K562 (cell line): ENCODE results near the gene SLC35A2. TPM values are rescaled to one million over a fixed set of nuclear protein-coding genes. Genes with fewer than 3 reads are reported as not detected.

Experiments
- CTBP1 ChIP-seq: fragments of 450-650 bp; IDR thresholded peaks from 2 replicates; pipeline ENCODE4 v1.6.1; 2016; ENCODE audit warnings: borderline replicate concordance
- E2F5 ChIP-seq: sonication (generic); formaldehyde crosslinking; IDR thresholded peaks from 2 replicates; pipeline ENCODE4 v1.8.0; 2022; ENCODE audit warnings: mild to moderate bottlenecking, missing genetic modification reagents
- XRCC3 ChIP-seq: fragments of 450-650 bp; IDR thresholded peaks from 2 replicates; pipeline ENCODE4 v1.6.1; 2017; ENCODE audit warnings: mild to moderate bottlenecking, moderate library complexity
- ZNF174 ChIP-seq: fragments of 250-450 bp; sonication (Bioruptor Pico); IDR thresholded peaks from 2 replicates; pipeline ENCODE4 v1.4.0; 2020; ENCODE audit warnings: mild to moderate bottlenecking
- polyA plus RNA-seq, 8 experiments: library from polyadenylated mRNA; depleted of rRNA in 4 of 8; stranded (reverse) in 5 of 8; unstranded in 3 of 8; fragments of >200 nt; fragmentation: Nextera tagmentation in 2 of 8; fragmentation: Illumina TruSeq in 1 of 8; extraction: Ambion mirVana in 2 of 8; extraction: Trizol in 1 of 8; gene quantifications; 2 replicates each; pipeline versions ENCODE4 v1.2.1 to v1.2.3, GENCODE V29; 2011 to 2014; ENCODE audit warnings: inconsistent platforms in 1 of 8, missing spikeins in 1 of 8
- total RNA-seq, 7 experiments: library from RNA; depleted of rRNA in 6 of 7; stranded (reverse); fragments of >200 nt in 6 of 7; fragmentation: Illumina TruSeq in 2 of 7; extraction: Trizol in 2 of 7; gene quantifications; 2 replicates each; pipeline versions ENCODE4 v1.2.1 to v1.2.3, GENCODE V29; 2011 to 2021; ENCODE audit warnings: low replicate concordance in 1 of 7
- TF ChIP-seq, protein P1 (sequence below): conservative IDR thresholded peaks from 2 replicates; pipeline ENCODE4 v1.6.1; 2011; ENCODE audit warnings: low read depth, mild to moderate bottlenecking, low read length; ENCODE audit not compliant: control insufficient read depth
- TF ChIP-seq, protein P2 (sequence below): fragments of 250-450 bp; sonication (Bioruptor Pico); IDR thresholded peaks from 2 replicates; pipeline ENCODE4 v1.9.0; 2021; ENCODE audit warnings: mild to moderate bottlenecking, inconsistent platforms
- TF ChIP-seq, protein P3 (sequence below): fragments of 450-650 bp; formaldehyde crosslinking; IDR thresholded peaks from 2 replicates; pipeline ENCODE4 v1.4.0; 2022; ENCODE audit warnings: mild to moderate bottlenecking, moderate library complexity

SLC35A2 gene
- total and polyA plus RNA-seq, 9 of the 15 experiments (the other 6 are each of a cell fraction or from before 2014, with no cell fraction given), result 3.3 to 38.9 (median 20.0) TPM

GRCh38 chrX:48899078-48899410 lies 12.4 kb downstream of the SLC35A2 start (continued):
- no peak for TF ChIP-seq E2F5
- TF ChIP-seq, protein P1, sequence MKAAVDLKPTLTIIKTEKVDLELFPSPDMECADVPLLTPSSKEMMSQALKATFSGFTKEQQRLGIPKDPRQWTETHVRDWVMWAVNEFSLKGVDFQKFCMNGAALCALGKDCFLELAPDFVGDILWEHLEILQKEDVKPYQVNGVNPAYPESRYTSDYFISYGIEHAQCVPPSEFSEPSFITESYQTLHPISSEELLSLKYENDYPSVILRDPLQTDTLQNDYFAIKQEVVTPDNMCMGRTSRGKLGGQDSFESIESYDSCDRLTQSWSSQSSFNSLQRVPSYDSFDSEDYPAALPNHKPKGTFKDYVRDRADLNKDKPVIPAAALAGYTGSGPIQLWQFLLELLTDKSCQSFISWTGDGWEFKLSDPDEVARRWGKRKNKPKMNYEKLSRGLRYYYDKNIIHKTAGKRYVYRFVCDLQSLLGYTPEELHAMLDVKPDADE, result no peak
- TF ChIP-seq XRCC3, result no peak
- no peak for TF ChIP-seq ZNF174 (CRISPR knock-in tag)
- TF ChIP-seq, protein P2, sequence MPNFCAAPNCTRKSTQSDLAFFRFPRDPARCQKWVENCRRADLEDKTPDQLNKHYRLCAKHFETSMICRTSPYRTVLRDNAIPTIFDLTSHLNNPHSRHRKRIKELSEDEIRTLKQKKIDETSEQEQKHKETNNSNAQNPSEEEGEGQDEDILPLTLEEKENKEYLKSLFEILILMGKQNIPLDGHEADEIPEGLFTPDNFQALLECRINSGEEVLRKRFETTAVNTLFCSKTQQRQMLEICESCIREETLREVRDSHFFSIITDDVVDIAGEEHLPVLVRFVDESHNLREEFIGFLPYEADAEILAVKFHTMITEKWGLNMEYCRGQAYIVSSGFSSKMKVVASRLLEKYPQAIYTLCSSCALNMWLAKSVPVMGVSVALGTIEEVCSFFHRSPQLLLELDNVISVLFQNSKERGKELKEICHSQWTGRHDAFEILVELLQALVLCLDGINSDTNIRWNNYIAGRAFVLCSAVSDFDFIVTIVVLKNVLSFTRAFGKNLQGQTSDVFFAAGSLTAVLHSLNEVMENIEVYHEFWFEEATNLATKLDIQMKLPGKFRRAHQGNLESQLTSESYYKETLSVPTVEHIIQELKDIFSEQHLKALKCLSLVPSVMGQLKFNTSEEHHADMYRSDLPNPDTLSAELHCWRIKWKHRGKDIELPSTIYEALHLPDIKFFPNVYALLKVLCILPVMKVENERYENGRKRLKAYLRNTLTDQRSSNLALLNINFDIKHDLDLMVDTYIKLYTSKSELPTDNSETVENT (CRISPR knock-in tag), result no peak
- no peak for TF ChIP-seq CTBP1
- TF ChIP-seq, protein P3, sequence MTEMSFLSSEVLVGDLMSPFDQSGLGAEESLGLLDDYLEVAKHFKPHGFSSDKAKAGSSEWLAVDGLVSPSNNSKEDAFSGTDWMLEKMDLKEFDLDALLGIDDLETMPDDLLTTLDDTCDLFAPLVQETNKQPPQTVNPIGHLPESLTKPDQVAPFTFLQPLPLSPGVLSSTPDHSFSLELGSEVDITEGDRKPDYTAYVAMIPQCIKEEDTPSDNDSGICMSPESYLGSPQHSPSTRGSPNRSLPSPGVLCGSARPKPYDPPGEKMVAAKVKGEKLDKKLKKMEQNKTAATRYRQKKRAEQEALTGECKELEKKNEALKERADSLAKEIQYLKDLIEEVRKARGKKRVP, result no peak
